ENCODE results near the gene MAGI2.

Gene MAGI2

GRCh38 chr7:77995717-77996116 is 1457.8 kb downstream of the MAGI2 start:
- DNase-seq (ENCODE audit: low read depth): peak; percentile 9

DNA sequence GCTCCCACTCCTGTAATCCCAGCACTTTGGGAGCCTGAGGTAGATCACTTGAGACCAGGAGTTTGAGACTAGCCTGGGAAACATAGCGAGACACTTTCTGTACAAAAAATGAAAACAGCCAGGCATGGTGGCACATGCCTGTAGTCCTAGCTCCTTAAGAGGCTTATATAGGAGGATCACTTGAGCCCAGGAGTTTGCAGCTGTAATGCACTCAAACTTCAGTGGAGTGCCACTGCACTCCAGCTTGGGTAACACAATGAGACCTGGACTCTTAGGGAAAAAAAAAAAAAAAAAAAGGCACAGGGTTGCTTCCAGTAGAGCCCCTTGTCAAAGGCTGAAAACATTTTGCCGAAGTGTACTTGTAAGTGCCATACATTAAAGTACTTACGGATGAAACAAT is 1459.6 kb downstream of the MAGI2 start:
- no peak for DNase-seq (ENCODE audit: low read depth)

DNA sequence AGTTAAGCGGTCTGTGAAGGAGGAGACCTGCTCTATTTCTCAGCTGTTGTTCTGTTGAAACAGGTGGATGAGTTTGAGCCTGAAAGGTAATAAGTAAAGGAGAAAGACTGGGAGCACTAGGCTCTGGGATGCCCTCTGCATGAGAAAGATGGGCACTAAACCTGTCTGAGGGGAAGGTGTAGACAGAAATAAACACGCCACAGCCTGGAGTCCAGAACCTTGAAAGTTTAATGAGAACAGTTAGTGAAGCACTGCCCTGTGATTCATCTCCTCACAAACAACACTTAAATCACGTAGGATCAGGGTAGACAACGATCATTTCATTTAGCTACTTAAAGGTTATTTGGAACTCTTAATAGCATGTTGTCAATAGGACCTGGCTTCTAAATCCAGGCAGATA is 1461.8 kb downstream of the MAGI2 start:
- no peak for DNase-seq (ENCODE audit: low read depth)

- DNase-seq (ENCODE audit: low read depth): peak; percentile 7
Observed at GRCh38 chr7:77989981-77990566, 1463.4 kb downstream of the MAGI2 start.

GRCh38 chr7:77985974-77986339 is 1467.5 kb downstream of the MAGI2 start:
- peak; percentile 46 for DNase-seq (ENCODE audit: low read depth)

GRCh38 chr7:77985232-77985973 is 1468.1 kb downstream of the MAGI2 start:
- DNase-seq (ENCODE audit: low read depth): no peak

- no peak for DNase-seq (ENCODE audit: low read depth)
Observed at GRCh38 chr7:77983973-77984372, 1469.5 kb downstream of the MAGI2 start.

- peak; percentile 57 for DNase-seq (ENCODE audit: low read depth)
Observed at GRCh38 chr7:77982926-77983550, 1470.4 kb downstream of the MAGI2 start.

- no peak for DNase-seq (ENCODE audit: low read depth)
Observed at GRCh38 chr7:77980087-77980713, 1473.3 kb downstream of the MAGI2 start.

GRCh38 chr7:77979219-77979618 is 1474.2 kb downstream of the MAGI2 start:
- DNase-seq (ENCODE audit: low read depth): peak; percentile 5

- no peak for DNase-seq (ENCODE audit: low read depth)
Observed at GRCh38 chr7:77975672-77976480, 1477.6 kb downstream of the MAGI2 start.

DNA sequence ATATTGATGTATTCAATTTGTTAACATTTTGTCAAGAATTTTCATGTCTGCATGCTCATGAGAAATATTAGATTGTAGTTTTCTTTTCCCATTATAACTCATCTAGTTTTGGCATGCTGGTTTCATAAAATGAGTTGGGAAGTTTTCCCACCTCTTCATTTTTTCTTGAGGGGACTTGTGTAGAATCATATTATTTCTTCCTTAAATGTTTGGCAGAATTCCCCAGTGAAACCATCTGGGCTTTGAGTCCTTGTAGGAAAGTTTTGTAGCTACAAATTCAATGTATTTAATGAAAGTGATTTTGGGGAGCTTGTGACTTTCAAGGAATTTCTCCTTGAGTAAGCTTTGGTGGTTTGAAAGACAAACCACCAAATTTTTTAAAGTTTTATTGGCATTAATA is 1481.7 kb downstream of the MAGI2 start:
- DNase-seq (ENCODE audit: low read depth): no peak

DNA sequence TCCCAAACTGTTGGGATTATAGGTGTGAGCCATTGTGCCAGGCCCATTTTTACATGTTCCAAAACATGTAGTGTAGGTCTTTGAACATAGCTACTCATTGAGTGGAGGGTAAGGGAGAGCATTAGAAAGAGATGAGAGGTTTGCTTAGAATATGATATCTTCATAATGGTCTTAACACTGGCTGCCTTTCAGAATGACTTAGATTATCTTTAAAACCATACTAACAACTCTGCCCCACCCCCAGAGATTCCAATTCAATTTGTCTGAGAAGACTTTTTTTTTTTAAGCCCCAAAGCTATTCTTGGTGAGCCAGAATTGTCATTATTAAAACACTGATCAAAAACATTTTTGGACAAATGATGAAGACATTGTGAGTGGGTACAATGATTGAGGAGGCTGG is 1486.0 kb downstream of the MAGI2 start:
- no peak for DNase-seq (ENCODE audit: low read depth)
